ENCODE data around the gene HES4.

- TF ChIP-seq, protein P1, sequence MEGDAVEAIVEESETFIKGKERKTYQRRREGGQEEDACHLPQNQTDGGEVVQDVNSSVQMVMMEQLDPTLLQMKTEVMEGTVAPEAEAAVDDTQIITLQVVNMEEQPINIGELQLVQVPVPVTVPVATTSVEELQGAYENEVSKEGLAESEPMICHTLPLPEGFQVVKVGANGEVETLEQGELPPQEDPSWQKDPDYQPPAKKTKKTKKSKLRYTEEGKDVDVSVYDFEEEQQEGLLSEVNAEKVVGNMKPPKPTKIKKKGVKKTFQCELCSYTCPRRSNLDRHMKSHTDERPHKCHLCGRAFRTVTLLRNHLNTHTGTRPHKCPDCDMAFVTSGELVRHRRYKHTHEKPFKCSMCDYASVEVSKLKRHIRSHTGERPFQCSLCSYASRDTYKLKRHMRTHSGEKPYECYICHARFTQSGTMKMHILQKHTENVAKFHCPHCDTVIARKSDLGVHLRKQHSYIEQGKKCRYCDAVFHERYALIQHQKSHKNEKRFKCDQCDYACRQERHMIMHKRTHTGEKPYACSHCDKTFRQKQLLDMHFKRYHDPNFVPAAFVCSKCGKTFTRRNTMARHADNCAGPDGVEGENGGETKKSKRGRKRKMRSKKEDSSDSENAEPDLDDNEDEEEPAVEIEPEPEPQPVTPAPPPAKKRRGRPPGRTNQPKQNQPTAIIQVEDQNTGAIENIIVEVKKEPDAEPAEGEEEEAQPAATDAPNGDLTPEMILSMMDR (IDR thresholded peaks at IDR 0.05), result no peak
- TF ChIP-seq POLR2A (IDR thresholded peaks at IDR 0.05), result no peak
These were observed 37.3 kb downstream of the HES4 start for GRCh38 chr1:962381-963300.

All from lower leg skin (tissue), 3 donors.